Measurements from ENCODE around the gene RBM4. TPM values are rescaled to one million over a fixed set of nuclear protein-coding genes. Genes with fewer than 3 reads are reported as not detected.

The RBM4 gene
- total and polyA plus RNA-seq, 2 of the 13 experiments (the other 11 are each of a cell fraction or from before 2014, with no cell fraction given), result 126 to 136 TPM

DNA sequence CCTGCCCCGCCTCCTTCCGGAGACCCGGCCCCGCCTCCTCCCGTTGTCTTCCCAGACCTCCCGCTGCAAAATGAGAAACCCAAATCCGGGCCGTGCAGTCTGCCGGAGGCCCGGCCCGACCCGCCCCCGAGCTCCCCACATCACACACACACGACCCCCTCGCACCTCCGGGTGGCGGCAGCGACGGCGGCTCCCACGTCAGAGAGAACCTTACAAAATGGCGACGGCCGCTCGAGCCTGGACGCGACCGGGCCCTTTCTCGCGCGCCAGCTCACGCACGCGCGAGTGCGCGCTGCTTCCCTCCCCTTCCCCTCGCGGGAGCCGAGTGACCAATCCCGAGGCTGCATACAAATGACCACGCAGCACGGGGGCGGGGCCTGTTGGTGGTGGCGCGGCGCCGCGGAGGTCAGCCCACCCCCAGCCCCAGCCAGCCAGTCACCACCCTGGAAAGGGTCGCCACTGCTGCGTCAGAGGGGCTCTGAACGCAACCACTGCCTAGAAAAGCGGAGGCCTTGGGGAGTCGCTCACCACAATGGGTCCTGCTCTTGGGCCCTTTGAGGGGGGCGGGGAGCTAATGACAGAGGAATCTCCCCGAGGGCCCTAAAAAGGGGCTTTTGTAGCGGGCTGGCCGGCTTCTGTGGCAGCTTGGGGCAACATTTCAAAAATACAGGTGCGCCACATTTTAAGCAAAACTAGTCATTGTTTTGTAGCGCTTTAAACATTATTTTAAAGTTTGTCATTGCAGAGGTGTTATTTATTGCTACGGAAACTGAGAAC, 39.3 kb downstream of the RBM4 start, which contains the start of gene RBM4B (continued):
- peak; percentile 91 for TF ChIP-seq ZHX2 (IDR thresholded peaks at IDR 0.05; ENCODE audit: low read depth)
- TF ChIP-seq ZHX2 (CRISPR knock-in tag; IDR thresholded peaks at IDR 0.05; ENCODE audit: borderline replicate concordance), result 0 out of 2 replicates have a peak, but pooled peaks have one; percentile 65
- no peak for TF ChIP-seq ZNF816 (CRISPR knock-in tag; IDR thresholded peaks at IDR 0.05; ENCODE audit: borderline replicate concordance)
- TF ChIP-seq NFYB (CRISPR knock-in tag; IDR thresholded peaks at IDR 0.05), result peak; percentile 81
- TF ChIP-seq, protein P1, sequence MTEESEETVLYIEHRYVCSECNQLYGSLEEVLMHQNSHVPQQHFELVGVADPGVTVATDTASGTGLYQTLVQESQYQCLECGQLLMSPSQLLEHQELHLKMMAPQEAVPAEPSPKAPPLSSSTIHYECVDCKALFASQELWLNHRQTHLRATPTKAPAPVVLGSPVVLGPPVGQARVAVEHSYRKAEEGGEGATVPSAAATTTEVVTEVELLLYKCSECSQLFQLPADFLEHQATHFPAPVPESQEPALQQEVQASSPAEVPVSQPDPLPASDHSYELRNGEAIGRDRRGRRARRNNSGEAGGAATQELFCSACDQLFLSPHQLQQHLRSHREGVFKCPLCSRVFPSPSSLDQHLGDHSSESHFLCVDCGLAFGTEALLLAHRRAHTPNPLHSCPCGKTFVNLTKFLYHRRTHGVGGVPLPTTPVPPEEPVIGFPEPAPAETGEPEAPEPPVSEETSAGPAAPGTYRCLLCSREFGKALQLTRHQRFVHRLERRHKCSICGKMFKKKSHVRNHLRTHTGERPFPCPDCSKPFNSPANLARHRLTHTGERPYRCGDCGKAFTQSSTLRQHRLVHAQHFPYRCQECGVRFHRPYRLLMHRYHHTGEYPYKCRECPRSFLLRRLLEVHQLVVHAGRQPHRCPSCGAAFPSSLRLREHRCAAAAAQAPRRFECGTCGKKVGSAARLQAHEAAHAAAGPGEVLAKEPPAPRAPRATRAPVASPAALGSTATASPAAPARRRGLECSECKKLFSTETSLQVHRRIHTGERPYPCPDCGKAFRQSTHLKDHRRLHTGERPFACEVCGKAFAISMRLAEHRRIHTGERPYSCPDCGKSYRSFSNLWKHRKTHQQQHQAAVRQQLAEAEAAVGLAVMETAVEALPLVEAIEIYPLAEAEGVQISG (CRISPR knock-in tag; IDR thresholded peaks at IDR 0.05), result peak; percentile 14; the same call in 1 of the 2 replicates
- no peak for TF ChIP-seq ZBTB25 (CRISPR knock-in tag; IDR thresholded peaks at IDR 0.05)
- peak; percentile 80; the same call in 1 of the 2 replicates for TF ChIP-seq SNAI1 (CRISPR knock-in tag; IDR thresholded peaks at IDR 0.05; ENCODE audit: borderline replicate concordance)
- TF ChIP-seq MTF2 (CRISPR knock-in tag; IDR thresholded peaks at IDR 0.05; ENCODE audit: borderline replicate concordance), result no peak
- TF ChIP-seq MED8 (CRISPR knock-in tag; IDR thresholded peaks at IDR 0.05; ENCODE audit: insufficient replicate concordance), result no peak
- TF ChIP-seq ZNF441 (CRISPR knock-in tag; IDR thresholded peaks at IDR 0.05; ENCODE audit: borderline replicate concordance), result peak; percentile 50; the same call in 1 of the 2 replicates
- TF ChIP-seq, protein P2, sequence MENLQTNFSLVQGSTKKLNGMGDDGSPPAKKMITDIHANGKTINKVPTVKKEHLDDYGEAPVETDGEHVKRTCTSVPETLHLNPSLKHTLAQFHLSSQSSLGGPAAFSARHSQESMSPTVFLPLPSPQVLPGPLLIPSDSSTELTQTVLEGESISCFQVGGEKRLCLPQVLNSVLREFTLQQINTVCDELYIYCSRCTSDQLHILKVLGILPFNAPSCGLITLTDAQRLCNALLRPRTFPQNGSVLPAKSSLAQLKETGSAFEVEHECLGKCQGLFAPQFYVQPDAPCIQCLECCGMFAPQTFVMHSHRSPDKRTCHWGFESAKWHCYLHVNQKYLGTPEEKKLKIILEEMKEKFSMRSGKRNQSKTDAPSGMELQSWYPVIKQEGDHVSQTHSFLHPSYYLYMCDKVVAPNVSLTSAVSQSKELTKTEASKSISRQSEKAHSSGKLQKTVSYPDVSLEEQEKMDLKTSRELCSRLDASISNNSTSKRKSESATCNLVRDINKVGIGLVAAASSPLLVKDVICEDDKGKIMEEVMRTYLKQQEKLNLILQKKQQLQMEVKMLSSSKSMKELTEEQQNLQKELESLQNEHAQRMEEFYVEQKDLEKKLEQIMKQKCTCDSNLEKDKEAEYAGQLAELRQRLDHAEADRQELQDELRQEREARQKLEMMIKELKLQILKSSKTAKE (CRISPR knock-in tag; IDR thresholded peaks at IDR 0.05; ENCODE audit: borderline replicate concordance), result no peak
- TF ChIP-seq SIX1 (CRISPR knock-in tag; IDR thresholded peaks at IDR 0.05; ENCODE audit: borderline replicate concordance), result no peak
- TF ChIP-seq, protein P3, sequence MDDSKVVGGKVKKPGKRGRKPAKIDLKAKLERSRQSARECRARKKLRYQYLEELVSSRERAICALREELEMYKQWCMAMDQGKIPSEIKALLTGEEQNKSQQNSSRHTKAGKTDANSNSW (CRISPR knock-in tag; IDR thresholded peaks at IDR 0.05; ENCODE audit: borderline replicate concordance), result 0 out of 2 replicates have a peak, but pooled peaks have one; percentile 74
- no peak for TF ChIP-seq ZNF75D (CRISPR knock-in tag; IDR thresholded peaks at IDR 0.05; ENCODE audit: borderline replicate concordance)
- TF ChIP-seq FOSL1 (CRISPR knock-in tag; IDR thresholded peaks at IDR 0.05; ENCODE audit: borderline replicate concordance), result 0 out of 2 replicates have a peak, but pooled peaks have one; percentile 8

Data from HepG2 (cell line).